Activated gamma-delta T cell (primary cell): Measurements from ENCODE around the gene NCLN.
"Not testable (repeated sequence)": the region's sequence is repeated elsewhere in the genome, so short reads cannot be mapped to it uniquely, and the experiment has no call there.

Experiments
- DNase-seq: peaks from one replicate; lab custom pipeline; 2025; lab: John Stamatoyannopoulos, UW

The NCLN gene

DNA sequence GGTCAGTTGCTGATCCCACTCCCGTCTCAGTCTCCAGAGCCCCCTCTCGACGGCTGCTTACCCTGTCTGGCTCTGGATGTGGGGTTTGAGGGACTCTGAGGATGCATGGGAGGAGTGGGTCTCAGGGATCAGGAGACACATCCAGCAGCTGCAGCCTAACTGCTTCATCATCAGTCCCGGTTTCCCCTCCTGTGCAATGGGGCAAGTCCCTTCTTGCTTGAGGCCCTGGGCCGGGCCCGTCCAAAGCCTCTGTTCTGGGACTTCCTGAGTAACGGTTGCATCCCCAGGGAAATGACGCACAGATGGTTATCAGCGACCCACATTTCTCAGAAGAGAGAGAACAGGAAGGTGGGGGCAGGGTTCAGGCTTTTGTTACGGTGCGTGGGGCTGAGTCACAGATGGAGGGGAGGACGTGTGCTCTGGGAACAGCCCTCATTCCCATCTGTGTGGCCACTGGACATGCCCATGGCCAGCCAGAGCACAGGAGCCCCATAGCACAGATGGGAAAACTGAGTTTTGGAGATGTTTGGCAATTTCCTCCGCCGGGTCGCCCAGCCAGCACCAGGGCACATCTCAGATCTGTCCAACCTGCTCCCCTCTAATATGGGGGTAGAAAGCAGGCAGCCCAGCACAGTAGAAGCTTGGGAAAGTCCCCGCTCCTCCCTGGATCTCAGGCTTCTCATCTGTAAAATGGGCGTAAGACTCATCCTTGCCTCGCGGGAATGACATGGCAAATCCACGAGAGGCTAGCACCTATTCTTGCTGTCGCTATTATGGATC lies 30.6 kb upstream of the NCLN start:
- DNase-seq: peak; percentile 47

DNA sequence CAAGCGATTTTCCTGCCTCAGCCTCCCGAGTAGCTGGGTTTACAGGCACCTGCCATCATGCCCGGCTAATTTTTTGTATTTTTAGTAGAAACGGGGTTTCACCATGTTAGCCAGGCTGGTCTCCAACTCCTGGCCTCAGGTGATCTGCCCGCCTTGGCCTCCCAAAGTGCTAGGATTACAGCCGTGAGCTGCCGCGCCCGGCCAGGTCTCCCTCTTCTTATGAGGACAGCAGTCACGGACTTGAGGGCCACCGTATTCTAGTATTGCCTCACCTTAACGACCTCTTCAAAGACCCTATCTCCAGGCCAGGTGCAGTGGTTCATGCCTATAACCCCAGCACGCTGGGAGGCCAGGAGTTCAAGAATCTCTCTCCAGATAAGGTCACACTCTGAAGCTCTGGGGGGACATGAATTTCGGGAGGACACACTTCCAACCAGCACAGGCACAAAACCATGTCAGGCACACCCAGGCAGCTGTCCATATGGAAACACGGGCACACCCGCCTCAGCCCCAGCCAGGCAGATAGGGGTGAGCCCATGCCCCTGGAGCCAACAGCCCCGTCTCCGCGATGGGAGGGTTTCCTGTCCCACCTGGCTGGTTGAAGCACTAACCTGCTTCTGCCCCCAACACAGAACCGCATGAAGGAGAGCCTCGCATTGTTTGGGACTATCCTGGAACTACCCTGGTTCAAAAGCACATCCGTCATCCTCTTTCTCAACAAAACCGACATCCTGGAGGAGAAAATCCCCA lies 28.5 kb upstream of the NCLN start:
- no peak for DNase-seq

DNA sequence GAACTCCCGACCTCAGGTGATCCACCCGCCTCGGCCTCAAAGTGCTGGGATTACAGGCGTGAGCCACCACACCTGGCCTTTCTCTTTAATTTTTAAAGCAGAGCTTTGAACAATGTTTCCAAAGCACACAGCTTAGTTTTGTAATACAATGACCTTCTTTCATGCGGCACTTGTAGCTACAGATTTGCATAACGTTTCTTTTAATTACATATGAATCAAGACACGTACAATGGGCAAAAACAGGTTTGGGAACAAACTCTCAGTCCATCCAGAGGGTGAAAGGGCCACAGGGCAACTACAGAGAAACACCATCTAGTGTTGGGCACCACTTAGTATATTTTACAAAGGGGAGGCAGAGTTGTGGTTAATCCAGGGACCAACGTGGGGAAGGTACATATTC lies 26.2 kb upstream of the NCLN start:
- no peak for DNase-seq

DNA sequence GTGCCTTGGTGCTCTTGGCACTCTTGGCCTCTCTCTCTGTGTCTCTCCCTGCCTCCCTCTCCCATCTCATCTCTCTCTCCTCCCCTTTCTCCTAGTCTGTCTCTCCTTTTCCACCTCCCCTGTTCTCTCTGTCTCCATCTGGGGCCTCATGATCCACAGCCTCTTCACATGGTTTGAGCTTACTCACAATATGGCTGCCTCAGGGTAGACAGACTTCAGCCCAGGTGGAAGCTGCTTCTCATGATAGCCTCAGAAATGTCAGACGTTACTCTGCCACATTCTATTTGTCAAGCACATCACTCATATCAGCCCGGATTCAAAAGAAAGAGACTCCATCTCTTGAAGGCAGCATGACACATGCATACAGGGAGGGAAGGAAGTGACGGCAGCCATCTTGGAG lies 25.5 kb upstream of the NCLN start:
- no peak for DNase-seq

DNA sequence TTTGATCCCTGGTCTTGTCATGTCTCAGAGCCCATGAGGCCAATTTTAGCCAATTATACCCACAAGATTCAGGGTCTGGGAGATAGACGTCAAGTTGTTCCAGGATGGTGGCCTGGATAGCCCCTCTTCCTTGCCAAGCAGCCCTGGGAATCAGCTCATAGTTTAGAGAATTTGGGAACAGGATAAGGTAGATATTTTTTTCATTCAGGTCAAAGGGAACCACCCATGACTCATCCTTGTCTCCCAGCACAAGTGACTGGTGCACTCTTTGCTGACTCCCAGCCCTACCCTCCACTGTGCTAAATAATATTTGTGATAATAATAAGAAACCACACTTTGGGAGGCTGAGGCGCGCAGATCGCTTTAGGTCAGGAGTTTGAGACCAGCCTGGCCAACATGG lies 24.3 kb upstream of the NCLN start:
- no peak for DNase-seq

DNA sequence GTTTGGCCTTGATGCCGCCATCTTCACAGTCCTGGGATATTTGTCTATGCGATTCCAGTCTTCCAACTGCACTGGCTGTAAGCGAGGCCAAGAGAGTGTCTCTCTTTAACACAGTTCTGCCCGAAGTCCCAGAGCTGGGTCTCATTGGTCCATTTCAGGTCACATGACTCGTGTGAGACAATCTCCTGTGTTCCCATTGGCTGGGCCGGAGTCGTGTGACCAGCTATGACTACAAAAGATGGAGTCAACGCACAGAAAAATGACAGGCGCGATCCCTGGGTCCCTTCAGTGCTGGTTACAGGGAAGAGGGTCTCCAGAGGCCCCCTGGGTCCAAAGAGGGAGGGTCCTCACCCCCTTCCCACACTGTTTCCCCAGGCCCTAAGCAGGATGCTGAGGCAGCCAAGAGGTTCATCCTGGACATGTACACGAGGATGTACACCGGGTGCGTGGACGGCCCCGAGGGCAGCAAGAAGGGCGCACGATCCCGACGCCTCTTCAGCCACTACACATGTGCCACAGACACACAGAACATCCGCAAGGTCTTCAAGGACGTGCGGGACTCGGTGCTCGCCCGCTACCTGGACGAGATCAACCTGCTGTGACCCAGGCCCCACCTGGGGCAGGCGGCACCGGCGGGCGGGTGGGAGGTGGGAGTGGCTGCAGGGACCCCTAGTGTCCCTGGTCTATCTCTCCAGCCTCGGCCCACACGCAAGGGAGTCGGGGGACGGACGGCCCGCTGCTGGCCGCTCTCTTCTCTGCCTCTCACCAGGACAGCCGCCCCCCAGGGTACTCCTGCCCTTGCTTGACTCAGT lies 23.1 kb upstream of the NCLN start:
- no peak for DNase-seq

DNA sequence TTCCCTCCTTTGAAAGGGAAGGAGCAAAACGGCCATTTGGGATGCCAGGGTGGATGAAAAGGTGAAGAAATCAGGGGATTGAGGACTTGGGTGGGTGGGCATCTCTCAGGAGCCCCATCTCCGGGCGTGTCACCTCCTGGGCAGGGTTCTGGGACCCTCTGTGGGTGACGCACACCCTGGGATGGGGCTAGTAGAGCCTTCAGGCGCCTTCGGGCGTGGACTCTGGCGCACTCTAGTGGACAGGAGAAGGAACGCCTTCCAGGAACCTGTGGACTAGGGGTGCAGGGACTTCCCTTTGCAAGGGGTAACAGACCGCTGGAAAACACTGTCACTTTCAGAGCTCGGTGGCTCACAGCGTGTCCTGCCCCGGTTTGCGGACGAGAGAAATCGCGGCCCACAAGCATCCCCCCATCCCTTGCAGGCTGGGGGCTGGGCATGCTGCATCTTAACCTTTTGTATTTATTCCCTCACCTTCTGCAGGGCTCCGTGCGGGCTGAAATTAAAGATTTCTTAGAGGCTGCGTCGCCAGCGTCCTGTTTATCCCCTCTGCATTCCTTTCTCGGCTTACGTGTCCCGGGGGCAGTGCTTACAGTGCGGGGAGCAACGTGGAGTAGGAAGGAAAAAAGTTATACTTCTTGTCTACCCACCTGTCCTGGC lies 22.4 kb upstream of the NCLN start:
- DNase-seq: no peak

DNA sequence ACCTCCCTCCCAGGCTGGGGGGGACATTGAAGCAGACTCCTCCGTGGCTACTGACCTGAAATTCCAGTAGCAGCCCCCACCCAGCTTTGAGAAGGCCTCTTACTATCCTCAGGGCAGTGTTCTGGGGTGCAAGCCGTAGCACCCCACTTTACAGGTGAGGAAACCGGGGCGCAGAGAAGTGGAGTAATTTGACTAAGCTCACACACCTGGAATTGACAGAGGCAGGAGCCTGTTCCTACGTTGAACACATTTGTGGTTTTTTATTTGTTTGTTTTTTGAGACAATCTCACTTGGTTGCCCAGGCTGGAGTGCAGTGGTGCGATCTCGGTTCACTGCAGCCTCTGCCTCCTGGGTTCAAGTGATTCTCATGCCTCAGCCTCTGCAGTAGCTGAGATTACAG lies 21.8 kb upstream of the NCLN start:
- no peak for DNase-seq

DNA sequence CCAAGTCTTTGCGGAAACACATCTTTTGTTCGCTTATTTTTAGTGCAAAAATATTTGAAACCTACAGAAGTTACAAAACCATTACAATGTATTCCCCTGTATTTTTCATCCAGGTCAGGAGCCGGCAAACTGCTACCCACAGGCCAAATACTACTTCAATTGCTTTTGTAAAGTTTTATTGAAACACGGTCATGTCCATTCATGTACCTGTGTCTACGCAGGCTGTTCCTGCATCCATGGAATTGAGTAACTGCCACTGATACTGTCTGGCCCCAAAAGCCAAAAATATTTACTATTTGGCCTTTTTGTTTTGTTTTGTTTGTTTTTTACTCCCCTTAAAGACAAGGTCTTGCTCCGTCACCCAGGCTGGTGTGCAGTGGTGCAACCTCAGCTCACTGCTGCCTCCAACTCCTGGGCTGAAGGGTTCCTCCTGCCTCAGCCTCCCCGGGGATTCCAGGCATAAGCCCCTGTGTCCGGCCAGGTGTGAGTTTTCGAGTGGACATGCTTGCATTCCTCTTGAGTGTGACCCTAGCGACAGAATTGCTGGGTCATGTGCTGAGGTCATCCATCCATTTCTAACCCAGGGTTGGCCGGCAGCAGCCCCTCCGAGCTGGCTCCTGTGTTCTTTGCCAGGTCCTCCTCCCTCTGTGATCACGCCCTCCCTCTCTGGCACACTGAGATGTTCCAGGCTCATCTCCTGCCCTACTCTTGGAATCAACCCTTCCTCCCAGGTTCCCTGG lies 18.0 kb upstream of the NCLN start:
- DNase-seq: no peak

DNA sequence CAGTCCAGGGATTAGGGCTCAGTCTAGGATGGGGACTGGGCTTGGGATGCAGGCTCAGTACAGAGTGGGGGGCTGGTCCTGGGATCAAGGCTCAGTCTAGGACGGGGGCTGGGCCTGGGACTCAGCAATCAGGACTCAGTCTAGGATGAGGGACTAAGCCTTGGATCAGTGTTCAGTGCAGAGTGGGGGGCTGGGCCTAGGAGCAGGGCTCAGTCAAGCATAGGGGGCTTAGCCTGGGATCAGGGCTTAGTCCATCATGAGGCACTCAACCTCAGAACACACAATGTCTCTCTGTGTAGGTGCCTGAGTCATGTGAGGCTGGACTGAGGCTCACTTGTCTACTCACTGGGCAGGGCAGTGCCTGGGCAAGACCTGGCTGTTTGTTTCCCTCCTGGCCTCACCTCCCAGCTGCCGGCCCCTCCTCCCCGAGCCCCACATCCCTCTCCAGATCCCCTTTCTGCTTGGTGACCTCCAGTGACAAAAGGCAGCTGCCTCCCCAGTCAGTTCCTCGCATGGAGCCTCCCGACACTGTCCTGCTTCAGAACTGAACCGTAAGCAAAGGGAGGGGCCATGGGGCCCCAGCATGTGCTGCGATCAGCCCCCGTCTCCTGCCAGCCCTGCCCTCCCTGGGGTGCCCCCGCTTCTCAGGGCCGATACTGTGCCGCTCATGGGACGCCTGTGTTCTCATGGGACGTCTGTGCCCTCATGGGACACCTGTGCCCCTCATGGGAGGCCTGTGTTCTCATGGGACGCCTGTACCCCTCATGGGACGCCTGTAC lies 13.6 kb upstream of the NCLN start:
- no peak for DNase-seq

DNA sequence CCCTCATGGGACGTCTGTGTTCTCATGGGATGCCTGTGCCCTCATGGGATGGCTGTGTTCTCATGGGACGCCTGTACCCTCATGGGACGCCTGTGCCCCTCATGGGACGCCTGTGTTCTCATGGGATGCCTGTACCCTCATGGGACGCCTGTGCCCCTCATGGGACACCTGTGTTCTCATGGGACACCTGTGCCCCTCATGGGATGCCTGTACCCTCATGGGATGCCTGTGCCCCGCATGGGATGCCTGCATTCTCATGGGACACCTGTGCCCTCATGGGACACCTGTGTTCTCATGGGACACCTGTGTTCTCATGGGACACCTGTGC lies 13.1 kb upstream of the NCLN start:
- DNase-seq: not testable (repeated sequence)

DNA sequence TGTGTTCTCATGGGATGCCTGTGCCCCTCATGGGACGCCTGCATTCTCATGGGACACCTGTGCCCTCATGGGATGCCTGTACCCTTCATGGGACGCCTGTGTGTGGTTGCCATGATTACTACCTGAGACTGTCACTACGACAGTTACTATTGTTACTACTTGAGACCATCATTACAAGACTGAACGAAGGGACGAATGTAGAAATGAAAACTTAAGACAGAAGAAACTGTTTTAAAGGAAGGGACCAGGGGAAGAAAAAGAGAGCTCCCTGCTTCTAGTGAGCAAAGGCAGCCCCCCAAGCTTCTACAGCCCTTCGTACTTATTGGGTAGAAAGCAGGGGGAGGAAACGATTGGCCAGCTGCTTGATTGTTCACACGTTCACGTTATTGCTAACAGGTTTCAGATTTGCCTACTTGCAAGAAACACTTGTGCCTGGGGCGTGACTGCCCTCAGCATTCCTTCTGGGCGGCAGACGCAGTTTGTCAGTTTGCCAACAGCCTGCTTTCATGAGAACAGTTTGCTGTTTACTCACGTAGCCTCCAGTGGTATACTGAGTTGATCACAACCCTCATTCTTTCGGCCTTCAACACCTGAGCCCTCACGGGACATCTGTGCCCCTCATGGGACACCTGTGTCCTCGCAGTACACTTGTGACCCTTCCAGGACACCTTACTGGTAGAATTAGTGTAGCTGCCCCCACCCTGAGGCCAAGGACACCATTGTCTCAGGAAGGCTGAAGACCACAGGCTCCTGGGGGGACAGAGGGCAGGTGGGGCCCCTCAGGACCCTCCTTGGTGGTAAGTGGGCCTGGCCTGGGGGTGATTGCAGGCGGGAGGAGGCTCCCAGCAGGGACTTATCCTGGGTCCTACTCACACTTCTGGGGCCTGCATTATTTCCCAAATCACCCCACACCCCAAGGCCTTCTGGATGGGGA lies 9.7 kb upstream of the NCLN start:
- DNase-seq: no peak

DNA sequence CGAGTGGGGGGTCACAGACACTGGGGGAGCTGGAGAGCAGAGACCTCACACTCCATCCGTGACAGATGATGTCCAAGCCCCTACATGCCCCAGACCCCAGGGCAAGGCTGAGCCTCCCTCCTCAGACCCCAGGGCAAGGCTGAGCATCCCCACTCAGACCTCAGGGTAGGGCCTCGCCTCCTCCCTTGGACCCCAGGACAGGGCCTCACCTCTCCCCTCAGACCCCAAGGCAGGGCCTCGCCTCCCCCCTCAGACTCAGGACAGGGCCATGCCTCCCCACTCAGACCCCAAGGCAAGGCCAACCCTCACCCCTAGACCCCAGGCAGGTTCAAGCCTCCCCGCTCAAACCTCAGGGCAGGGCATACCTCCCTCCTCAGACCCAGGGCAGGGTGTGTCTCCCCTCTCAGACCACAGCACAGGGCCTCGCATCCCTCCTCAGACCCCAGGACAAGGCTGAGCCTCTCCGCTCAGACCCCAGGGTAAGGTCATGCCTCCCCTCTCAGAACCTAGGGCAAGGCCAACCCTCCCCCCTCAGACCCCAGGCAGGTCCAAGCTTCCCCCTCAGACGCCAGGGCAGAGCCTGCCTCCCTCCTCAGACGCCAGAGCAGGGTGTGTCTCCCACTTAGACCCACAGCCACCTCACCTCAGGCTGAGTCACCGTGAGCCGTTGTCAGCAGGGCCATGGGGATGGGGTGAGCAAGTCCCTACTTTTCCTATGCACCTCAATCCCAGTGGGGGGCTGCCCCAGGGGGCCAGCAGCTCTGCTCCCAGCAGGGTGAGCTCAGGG lies 8.8 kb upstream of the NCLN start:
- peak; percentile 42 for DNase-seq

DNA sequence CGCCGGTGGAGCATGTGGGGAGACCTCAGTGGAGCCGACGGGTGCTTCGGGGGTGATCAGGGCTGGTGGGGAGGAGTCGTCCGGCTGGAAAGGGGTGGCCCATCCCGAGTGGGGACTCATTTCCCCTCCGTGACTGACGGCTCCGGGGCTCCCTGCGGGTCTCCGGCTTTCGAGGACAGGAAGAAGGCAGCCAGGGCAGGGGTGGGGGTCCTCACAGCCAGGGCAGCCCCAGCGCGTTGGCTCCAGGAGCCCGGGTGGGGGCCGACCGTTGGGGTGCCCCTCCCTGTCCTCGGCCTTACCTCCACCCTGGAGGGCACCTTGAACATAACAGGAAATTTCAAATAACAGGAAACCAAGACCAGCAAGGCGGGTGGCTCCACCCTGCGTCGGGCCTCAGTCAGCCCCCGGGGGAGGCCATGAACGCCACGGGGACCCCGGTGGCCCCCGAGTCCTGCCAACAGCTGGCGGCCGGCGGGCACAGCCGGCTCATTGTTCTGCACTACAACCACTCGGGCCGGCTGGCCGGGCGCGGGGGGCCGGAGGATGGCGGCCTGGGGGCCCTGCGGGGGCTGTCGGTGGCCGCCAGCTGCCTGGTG lies 7.3 kb upstream of the NCLN start, which contains the start of gene S1PR4:
S1PR4 (plus strand) TSS at position 393 of the 596 bp plus-strand sequence; CDS start at position 417, 24 bp downstream.
- peak; percentile 49 for DNase-seq

DNA sequence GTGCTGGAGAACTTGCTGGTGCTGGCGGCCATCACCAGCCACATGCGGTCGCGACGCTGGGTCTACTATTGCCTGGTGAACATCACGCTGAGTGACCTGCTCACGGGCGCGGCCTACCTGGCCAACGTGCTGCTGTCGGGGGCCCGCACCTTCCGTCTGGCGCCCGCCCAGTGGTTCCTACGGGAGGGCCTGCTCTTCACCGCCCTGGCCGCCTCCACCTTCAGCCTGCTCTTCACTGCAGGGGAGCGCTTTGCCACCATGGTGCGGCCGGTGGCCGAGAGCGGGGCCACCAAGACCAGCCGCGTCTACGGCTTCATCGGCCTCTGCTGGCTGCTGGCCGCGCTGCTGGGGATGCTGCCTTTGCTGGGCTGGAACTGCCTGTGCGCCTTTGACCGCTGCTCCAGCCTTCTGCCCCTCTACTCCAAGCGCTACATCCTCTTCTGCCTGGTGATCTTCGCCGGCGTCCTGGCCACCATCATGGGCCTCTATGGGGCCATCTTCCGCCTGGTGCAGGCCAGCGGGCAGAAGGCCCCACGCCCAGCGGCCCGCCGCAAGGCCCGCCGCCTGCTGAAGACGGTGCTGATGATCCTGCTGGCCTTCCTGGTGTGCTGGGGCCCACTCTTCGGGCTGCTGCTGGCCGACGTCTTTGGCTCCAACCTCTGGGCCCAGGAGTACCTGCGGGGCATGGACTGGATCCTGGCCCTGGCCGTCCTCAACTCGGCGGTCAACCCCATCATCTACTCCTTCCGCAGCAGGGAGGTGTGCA lies 6.6 kb upstream of the NCLN start:
- DNase-seq: no peak

DNA sequence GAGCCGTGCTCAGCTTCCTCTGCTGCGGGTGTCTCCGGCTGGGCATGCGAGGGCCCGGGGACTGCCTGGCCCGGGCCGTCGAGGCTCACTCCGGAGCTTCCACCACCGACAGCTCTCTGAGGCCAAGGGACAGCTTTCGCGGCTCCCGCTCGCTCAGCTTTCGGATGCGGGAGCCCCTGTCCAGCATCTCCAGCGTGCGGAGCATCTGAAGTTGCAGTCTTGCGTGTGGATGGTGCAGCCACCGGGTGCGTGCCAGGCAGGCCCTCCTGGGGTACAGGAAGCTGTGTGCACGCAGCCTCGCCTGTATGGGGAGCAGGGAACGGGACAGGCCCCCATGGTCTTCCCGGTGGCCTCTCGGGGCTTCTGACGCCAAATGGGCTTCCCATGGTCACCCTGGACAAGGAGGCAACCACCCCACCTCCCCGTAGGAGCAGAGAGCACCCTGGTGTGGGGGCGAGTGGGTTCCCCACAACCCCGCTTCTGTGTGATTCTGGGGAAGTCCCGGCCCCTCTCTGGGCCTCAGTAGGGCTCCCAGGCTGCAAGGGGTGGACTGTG lies 5.9 kb upstream of the NCLN start:
- DNase-seq: no peak
